Fibroblast of the aortic adventitia (primary cell): Measurements from ENCODE around the gene CRBN. TPM values are rescaled to one million over a fixed set of nuclear protein-coding genes. Genes with fewer than 3 reads are reported as not detected.
A peak's percentile ranks its signal among the peaks of the same experiment; 100 is the strongest.

Experiments used
- DNase-seq: peaks from one replicate; pipeline ENCODE4 v3.0.0-alpha.2; 2010; ENCODE audit warnings: low read depth
- H3K4me3 ChIP-seq: 2 replicates; pipeline ENCODE4 v1.5.1; 2011; ENCODE audit warnings: low read depth, mild to moderate bottlenecking, control low read depth, low read length, moderate library complexity
- CTCF ChIP-seq: IDR thresholded peaks from 2 replicates; pipeline ENCODE4 v1.5.1; 2011; ENCODE audit warnings: mild to moderate bottlenecking, low read length, control low read depth, inconsistent platforms; ENCODE audit not compliant: insufficient read depth
- total RNA-seq: library from RNA; depleted of rRNA; stranded (reverse); fragments of >200 nt; gene quantifications from 2 replicates; pipeline ENCODE4 v1.2.3, GENCODE V29; 2012; ENCODE audit warnings: low replicate concordance

CRBN gene
- total RNA-seq, 1 donor, result 70.9 TPM

- no peak for TF ChIP-seq CTCF
- no peak for DNase-seq
- H3K4me3 ChIP-seq, result peak overlapping the region; percentile 100
Observed at GRCh38 chr3:3177861-3178497, 1.5 kb downstream of the CRBN start.

- no peak overlapping the region for H3K4me3 ChIP-seq
- TF ChIP-seq CTCF, result no peak
- no peak for DNase-seq
Observed at GRCh38 chr3:3172627-3173026, 6.9 kb downstream of the CRBN start.

GRCh38 chr3:3170998-3171397, 8.5 kb downstream of the CRBN start:
- TF ChIP-seq CTCF, result peak; percentile 44
- DNase-seq, result peak; percentile 46
- H3K4me3 ChIP-seq, result no peak overlapping the region

GRCh38 chr3:3165650-3166049, 13.8 kb downstream of the CRBN start:
- DNase-seq, result no peak
- no peak overlapping the region for H3K4me3 ChIP-seq
- no peak for TF ChIP-seq CTCF

- H3K4me3 ChIP-seq, result no peak overlapping the region
- DNase-seq, result no peak
- no peak for TF ChIP-seq CTCF
Observed at GRCh38 chr3:3165241-3165640, 14.2 kb downstream of the CRBN start.

- DNase-seq, result peak; percentile 28
- TF ChIP-seq CTCF, result no peak
- H3K4me3 ChIP-seq, result no peak overlapping the region
Observed at GRCh38 chr3:3160826-3161225, 18.7 kb downstream of the CRBN start.

- no peak overlapping the region for H3K4me3 ChIP-seq
- DNase-seq, result no peak
- no peak for TF ChIP-seq CTCF
Observed at GRCh38 chr3:3157484-3157883, 22.0 kb downstream of the CRBN start.
